K562 (cell line): ENCODE results near the gene CRADD. TPM values are rescaled to one million over a fixed set of nuclear protein-coding genes. Genes with fewer than 3 reads are reported as not detected.

ENCODE experiments used
- BRF1 ChIP-seq: IDR thresholded peaks from 3 replicates; pipeline ENCODE4 v1.6.1; 2011; ENCODE audit warnings: borderline replicate concordance, mild to moderate bottlenecking; ENCODE audit not compliant: insufficient read length; ENCODE audit errors: extremely low read depth
- CC2D1A ChIP-seq: fragments of 450-650 bp; IDR thresholded peaks from 2 replicates; pipeline ENCODE4 v1.6.1; 2017; ENCODE audit warnings: mild to moderate bottlenecking
- CEBPG ChIP-seq, 3 experiments: fragments of 200-800 bp in 1 of 3; sonication (Bioruptor generic) in 1 of 3; sonication (generic) in 1 of 3; formaldehyde crosslinking in 1 of 3; IDR thresholded peaks in 2 of 3; conservative IDR thresholded peaks in 1 of 3; 2 replicates each; pipeline versions ENCODE4 v1.6.1 to v1.8.0; 2016 to 2022; ENCODE audit warnings: missing compliant biosample characterization in 2 of 3, missing genetic modification characterization in 2 of 3, mild to moderate bottlenecking in 1 of 3, missing genetic modification reagents in 1 of 3
- ESRRA ChIP-seq: fragments of 450-650 bp; IDR thresholded peaks from 2 replicates; pipeline ENCODE4 v1.6.1; 2014; ENCODE audit warnings: low read depth, mild to moderate bottlenecking, moderate library complexity, borderline replicate concordance
- GATAD2B ChIP-seq: fragments of 450-650 bp; IDR thresholded peaks from 2 replicates; pipeline ENCODE4 v1.6.1; 2017; ENCODE audit warnings: mild to moderate bottlenecking, borderline replicate concordance
- HDAC6 ChIP-seq: IDR thresholded peaks from 2 replicates; pipeline ENCODE4 v1.6.1; 2012; ENCODE audit warnings: low read depth, mild to moderate bottlenecking, control low read depth, inconsistent platforms, low read length, moderate library complexity
- HMGN3 ChIP-seq: IDR thresholded peaks from 2 replicates; pipeline ENCODE4 v1.6.1; 2011; ENCODE audit warnings: borderline replicate concordance, low read depth, mild to moderate bottlenecking, mixed read lengths, low read length; ENCODE audit not compliant: insufficient read length; ENCODE audit errors: extremely low read depth
- MLLT1 ChIP-seq, 2 experiments: fragments of 450-650 bp; IDR thresholded peaks; 2 replicates each; pipeline ENCODE4 v1.6.1; 2016
- NCOR1 ChIP-seq: fragments of 450-650 bp; IDR thresholded peaks from 2 replicates; pipeline ENCODE4 v1.6.1; 2016; ENCODE audit warnings: mild to moderate bottlenecking, moderate library complexity
- NFYB ChIP-seq: IDR thresholded peaks from 2 replicates; pipeline ENCODE4 v1.6.1; 2011; ENCODE audit warnings: mild to moderate bottlenecking, moderate library complexity; ENCODE audit not compliant: insufficient read length; ENCODE audit errors: extremely low read depth
- PTRF ChIP-seq: fragments of 450-650 bp; IDR thresholded peaks from 2 replicates; pipeline ENCODE4 v1.6.1; 2016; ENCODE audit warnings: mild to moderate bottlenecking, missing genetic modification characterization, missing compliant biosample characterization
- PURB ChIP-seq: sonication (generic); formaldehyde crosslinking; IDR thresholded peaks from 2 replicates; pipeline ENCODE4 v1.9.0; 2021; ENCODE audit warnings: low read depth, mild to moderate bottlenecking, missing genetic modification reagents
- RAD21 ChIP-seq, 2 experiments: fragments of 250-450 bp in 1 of 2; fragments of 450-650 bp in 1 of 2; sonication (Bioruptor Pico) in 1 of 2; formaldehyde crosslinking in 1 of 2; IDR thresholded peaks in 1 of 2; conservative IDR thresholded peaks in 1 of 2; 2 replicates each; pipeline versions ENCODE4 v1.4.0 to v1.8.0; 2020 to 2022; ENCODE audit warnings: mild to moderate bottlenecking in 2 of 2, moderate library complexity in 1 of 2
- SIN3A ChIP-seq, 2 experiments: fragments of 150-350 bp in 1 of 2; IDR thresholded peaks; 2 replicates each; pipeline ENCODE4 v1.6.1; 2011 to 2016; ENCODE audit warnings: borderline replicate concordance in 2 of 2, low read depth in 2 of 2, low read length in 2 of 2, mild to moderate bottlenecking in 2 of 2, moderate library complexity in 2 of 2; ENCODE audit not compliant: control insufficient read depth in 1 of 2
- SMC3 ChIP-seq: conservative IDR thresholded peaks from 2 replicates; pipeline ENCODE4 v1.6.1; 2011; ENCODE audit warnings: low read depth, low read length, improper control_type of control experiment; ENCODE audit not compliant: insufficient read depth
- ZEB2 ChIP-seq: fragments of 450-650 bp; IDR thresholded peaks from 2 replicates; pipeline ENCODE4 v1.6.1; 2016
- ZKSCAN1 ChIP-seq: fragments of 150-350 bp; IDR thresholded peaks from 2 replicates; pipeline ENCODE4 v1.6.1; 2016; ENCODE audit warnings: low read depth, low read length
- ZNF175 ChIP-seq: fragments of 200-800 bp; sonication (Bioruptor generic); IDR thresholded peaks from 2 replicates; pipeline ENCODE4 v1.6.1; 2016; ENCODE audit warnings: low read depth, mild to moderate bottlenecking, missing genetic modification characterization, missing compliant biosample characterization
- ZNF212 ChIP-seq: fragments of 450-650 bp; formaldehyde crosslinking; IDR thresholded peaks from 2 replicates; pipeline ENCODE4 v1.4.0; 2020; ENCODE audit warnings: mild to moderate bottlenecking
- ZNF24 ChIP-seq: fragments of 450-650 bp; IDR thresholded peaks from 2 replicates; pipeline ENCODE4 v1.6.1; 2016
- polyA plus RNA-seq, 8 experiments: library from polyadenylated mRNA; depleted of rRNA in 4 of 8; stranded (reverse) in 5 of 8; unstranded in 3 of 8; fragments of >200 nt; fragmentation: Nextera tagmentation in 2 of 8; fragmentation: Illumina TruSeq in 1 of 8; extraction: Ambion mirVana in 2 of 8; extraction: Trizol in 1 of 8; gene quantifications; 2 replicates each; pipeline versions ENCODE4 v1.2.1 to v1.2.3, GENCODE V29; 2011 to 2014; ENCODE audit warnings: inconsistent platforms in 1 of 8, missing spikeins in 1 of 8
- total RNA-seq, 7 experiments: library from RNA; depleted of rRNA in 6 of 7; stranded (reverse); fragments of >200 nt in 6 of 7; fragmentation: Illumina TruSeq in 2 of 7; extraction: Trizol in 2 of 7; gene quantifications; 2 replicates each; pipeline versions ENCODE4 v1.2.1 to v1.2.3, GENCODE V29; 2011 to 2021; ENCODE audit warnings: low replicate concordance in 1 of 7
- TF ChIP-seq, protein P1 (sequence below): fragments of 450-650 bp; formaldehyde crosslinking; IDR thresholded peaks from 2 replicates; pipeline ENCODE4 v1.4.0; 2020; ENCODE audit warnings: mild to moderate bottlenecking, moderate library complexity
- TF ChIP-seq, protein P2 (sequence below), 3 experiments: fragments of 200-800 bp in 1 of 3; sonication (Bioruptor generic) in 1 of 3; sonication (generic) in 1 of 3; formaldehyde crosslinking in 1 of 3; IDR thresholded peaks; 2 replicates each; pipeline versions ENCODE4 v1.6.1 to v1.8.0; 2016 to 2022; ENCODE audit warnings: mild to moderate bottlenecking in 2 of 3, missing compliant biosample characterization in 2 of 3, missing genetic modification characterization in 2 of 3, missing genetic modification reagents in 1 of 3

CRADD gene
- total and polyA plus RNA-seq, 9 of the 15 experiments (the other 6 are each of a cell fraction or from before 2014, with no cell fraction given): 20.5 to 41.1 (median 25.9) TPM

- peak; percentile 71; the same call in 1 of the 2 replicates for TF ChIP-seq SMC3
- TF ChIP-seq, protein P1, sequence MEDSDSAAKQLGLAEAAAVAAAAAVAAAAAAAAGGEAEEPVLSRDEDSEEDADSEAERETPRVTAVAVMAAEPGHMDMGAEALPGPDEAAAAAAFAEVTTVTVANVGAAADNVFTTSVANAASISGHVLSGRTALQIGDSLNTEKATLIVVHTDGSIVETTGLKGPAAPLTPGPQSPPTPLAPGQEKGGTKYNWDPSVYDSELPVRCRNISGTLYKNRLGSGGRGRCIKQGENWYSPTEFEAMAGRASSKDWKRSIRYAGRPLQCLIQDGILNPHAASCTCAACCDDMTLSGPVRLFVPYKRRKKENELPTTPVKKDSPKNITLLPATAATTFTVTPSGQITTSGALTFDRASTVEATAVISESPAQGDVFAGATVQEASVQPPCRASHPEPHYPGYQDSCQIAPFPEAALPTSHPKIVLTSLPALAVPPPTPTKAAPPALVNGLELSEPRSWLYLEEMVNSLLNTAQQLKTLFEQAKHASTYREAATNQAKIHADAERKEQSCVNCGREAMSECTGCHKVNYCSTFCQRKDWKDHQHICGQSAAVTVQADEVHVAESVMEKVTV (CRISPR knock-in tag): no peak
- TF ChIP-seq SIN3A (IDR thresholded peaks at IDR 0.05; ENCODE audit: borderline replicate concordance in 2 of 2, control insufficient read depth in 1 of 2, low read depth in 2 of 2, low read length in 2 of 2): 0 out of 4 replicates have a peak, but pooled peaks of 1 of the 2 experiments have one; percentile 34
- TF ChIP-seq NFYB: no peak
- TF ChIP-seq NCOR1: peak; percentile 85
- TF ChIP-seq ZNF24: peak; percentile 56; the same call in 1 of the 2 replicates
- TF ChIP-seq ZNF175 (CRISPR knock-in tag): peak; percentile 68
- no peak for TF ChIP-seq ESRRA
- no peak for TF ChIP-seq HDAC6
- TF ChIP-seq CEBPG (CRISPR knock-in tag; IDR thresholded peaks at IDR 0.05): no peak
- TF ChIP-seq CEBPG (tag; conservative IDR thresholded peaks at IDR 0.05 in 1 of 2, IDR thresholded peaks at IDR 0.05 in 1 of 2): no peak
- peak; percentile 95; the same call in 1 of the 2 replicates for TF ChIP-seq CC2D1A
- no peak for TF ChIP-seq PURB (CRISPR knock-in tag)
- 0 out of 2 replicates have a peak, but pooled peaks have one; percentile 55 for TF ChIP-seq ZKSCAN1
- TF ChIP-seq MLLT1 (IDR thresholded peaks at IDR 0.05): peak; percentile 58 to 61
- no peak for TF ChIP-seq ZNF212
- TF ChIP-seq PTRF (tag): no peak
- TF ChIP-seq ZEB2: peak; percentile 68; the same call in 1 of the 2 replicates
- TF ChIP-seq BRF1: no peak
- TF ChIP-seq, protein P2, sequence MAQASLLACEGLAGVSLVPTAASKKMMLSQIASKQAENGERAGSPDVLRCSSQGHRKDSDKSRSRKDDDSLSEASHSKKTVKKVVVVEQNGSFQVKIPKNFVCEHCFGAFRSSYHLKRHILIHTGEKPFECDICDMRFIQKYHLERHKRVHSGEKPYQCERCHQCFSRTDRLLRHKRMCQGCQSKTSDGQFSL (CRISPR knock-in tag; IDR thresholded peaks at IDR 0.05): no peak
- TF ChIP-seq, protein P2 (tag; IDR thresholded peaks at IDR 0.05): 0 out of 4 replicates have a peak, but pooled peaks of 1 of the 2 experiments have one; percentile 30
- TF ChIP-seq GATAD2B: peak; percentile 98
- TF ChIP-seq HMGN3: peak; percentile 100
- peak; percentile 51 to 88 for TF ChIP-seq RAD21 (CRISPR knock-in tag; conservative IDR thresholded peaks at IDR 0.05 in 1 of 2, IDR thresholded peaks at IDR 0.05 in 1 of 2)
These were observed 65.1 kb downstream of the CRADD start (continued) for GRCh38 chr12:93742110-93742934.
